AG08395 (cell line): ENCODE data around the gene IKBKE.
A peak's percentile ranks its signal among the peaks of the same experiment; 100 is the strongest.

Experiments used
- DNase-seq: peaks from one replicate; pipeline ENCODE4 v3.0.0; 2012; ENCODE audit warnings: mixed read lengths, low spot score

The IKBKE gene

DNA sequence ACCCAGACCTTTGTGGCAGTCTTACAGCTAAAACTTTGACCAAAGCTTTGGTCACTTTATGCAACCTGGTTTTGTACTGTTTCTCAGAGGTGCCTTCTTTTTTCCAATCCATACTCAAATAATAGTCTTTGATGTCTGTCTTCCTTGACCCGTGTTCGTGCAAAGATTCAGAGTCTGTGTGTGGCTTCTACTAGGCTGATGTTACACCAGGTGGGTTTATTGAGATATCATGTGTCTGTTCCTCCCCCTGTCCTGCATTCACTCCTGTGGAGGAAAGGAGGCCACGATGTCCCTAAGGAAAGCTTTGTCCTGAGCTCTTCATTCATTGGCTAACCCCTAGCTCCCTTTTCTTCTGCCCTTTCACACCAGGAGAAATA lies 15.0 kb upstream of the IKBKE start:
- no peak for DNase-seq

- no peak for DNase-seq
Measured at GRCh38 chr1:206455666-206456344, 14.5 kb upstream of the IKBKE start.

- peak; percentile 61 for DNase-seq
Measured at GRCh38 chr1:206456577-206457370, 13.5 kb upstream of the IKBKE start.

GRCh38 chr1:206457408-206458120 lies 12.7 kb upstream of the IKBKE start:
- DNase-seq: peak; percentile 55

GRCh38 chr1:206459703-206460102 lies 10.6 kb upstream of the IKBKE start:
- no peak for DNase-seq

DNA sequence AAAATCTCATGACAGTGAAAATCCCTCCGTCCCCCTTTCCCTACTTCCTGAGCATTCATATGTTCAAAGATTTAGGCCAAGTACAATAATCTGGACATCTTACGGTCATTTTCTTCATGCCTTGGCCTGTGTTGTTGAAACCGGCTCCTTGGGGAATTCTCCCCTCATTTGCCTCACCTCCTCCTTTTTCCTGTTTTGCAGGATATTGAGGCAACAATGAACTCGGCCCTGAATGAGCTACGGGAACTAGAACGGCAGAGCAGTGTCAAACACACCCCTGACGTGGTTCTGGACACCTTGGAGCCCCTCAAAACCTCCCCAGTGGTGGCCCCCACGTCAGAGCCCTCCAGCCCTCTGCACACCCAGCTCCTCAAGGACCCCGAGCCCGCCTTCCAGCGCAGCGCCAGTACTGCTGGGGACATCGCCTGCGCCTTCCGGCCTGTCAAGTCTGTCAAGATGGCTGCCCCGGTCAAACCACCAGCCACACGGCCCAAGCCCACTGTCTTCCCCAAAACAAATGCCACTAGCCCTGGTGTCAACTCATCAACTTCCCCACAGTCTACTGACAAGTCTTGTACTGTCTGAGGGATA lies 9.3 kb upstream of the IKBKE start:
- DNase-seq: no peak

- peak; percentile 80 for DNase-seq
Measured at GRCh38 chr1:206461602-206462455, 8.4 kb upstream of the IKBKE start.

DNA sequence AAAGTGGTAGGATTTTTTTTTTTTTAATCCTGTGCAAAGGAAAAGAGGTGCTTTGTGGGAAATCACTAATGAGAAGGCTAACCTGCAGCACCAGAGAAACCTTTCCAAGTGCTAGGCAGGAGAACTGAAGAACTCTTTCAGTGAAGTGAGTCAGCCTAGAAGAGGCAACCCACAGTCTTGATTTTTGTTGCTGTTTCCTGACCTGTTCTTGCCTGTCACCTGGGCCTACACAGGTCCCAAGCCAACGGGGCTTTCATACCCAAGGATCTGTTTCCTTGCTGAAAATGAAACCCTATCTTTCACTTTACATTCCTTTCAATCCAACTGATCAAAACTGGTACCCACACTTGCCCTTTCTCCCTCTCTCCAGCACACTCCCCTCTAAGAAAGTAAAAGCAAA lies 7.1 kb upstream of the IKBKE start:
- DNase-seq: no peak

GRCh38 chr1:206463911-206464310 lies 6.4 kb upstream of the IKBKE start:
- no peak for DNase-seq

- DNase-seq: peak; percentile 95
Measured at GRCh38 chr1:206464456-206464964, 5.8 kb upstream of the IKBKE start.

DNA sequence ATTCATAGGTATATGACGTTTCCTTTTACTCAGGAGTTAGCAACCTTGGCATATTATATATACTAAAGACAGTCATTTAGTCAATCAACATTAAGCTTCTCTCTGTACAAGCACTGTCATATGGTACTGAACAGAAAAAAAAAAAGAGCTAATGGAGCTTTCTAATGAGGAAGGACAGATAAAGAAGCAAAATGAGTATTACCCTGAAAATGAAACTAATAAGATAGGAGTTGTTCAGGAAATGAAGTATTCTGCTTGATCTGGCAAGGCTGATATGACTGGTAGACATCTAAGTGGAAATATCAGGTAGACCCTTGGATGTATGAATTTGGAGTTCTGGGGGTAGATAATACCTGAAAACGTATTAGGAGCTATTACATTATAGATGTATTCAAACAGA lies 4.3 kb upstream of the IKBKE start:
- DNase-seq: no peak

- DNase-seq: no peak
Measured at GRCh38 chr1:206466840-206467649, 3.2 kb upstream of the IKBKE start.

GRCh38 chr1:206467915-206468314 lies 2.4 kb upstream of the IKBKE start:
- peak; percentile 71 for DNase-seq

GRCh38 chr1:206468571-206468970 lies 1.7 kb upstream of the IKBKE start:
- DNase-seq: no peak

DNA sequence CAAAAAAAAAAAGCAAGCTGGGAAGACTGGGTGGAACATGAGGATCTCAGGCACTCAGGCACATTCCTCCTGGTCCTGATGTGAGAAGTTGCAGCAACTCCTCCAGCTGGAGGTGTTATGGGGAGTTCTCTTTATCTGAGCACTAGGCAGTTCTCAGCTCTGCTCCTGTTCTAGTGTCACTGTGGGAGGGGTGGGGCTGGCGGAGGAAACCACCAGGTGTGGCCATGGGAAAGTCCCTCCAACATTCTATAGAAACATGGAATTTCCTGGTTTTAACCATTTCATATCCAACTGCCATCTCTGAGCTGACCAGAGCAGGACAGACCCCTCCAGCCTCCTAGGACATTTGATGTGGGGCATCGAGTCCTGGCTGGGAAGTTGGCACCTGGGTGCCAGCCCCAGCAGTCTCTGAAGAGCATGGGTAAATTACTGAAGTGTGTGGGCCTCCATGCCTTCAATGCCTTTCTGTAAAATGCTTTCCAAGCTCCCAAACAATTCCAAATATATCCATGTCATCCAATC lies 804 bp upstream of the IKBKE start:
- no peak for DNase-seq

- DNase-seq: peak; percentile 77
Measured at GRCh38 chr1:206470692-206471414, 577 bp downstream of the IKBKE start.

- DNase-seq: no peak
Measured at GRCh38 chr1:206471415-206471801, 1.1 kb downstream of the IKBKE start.

DNA sequence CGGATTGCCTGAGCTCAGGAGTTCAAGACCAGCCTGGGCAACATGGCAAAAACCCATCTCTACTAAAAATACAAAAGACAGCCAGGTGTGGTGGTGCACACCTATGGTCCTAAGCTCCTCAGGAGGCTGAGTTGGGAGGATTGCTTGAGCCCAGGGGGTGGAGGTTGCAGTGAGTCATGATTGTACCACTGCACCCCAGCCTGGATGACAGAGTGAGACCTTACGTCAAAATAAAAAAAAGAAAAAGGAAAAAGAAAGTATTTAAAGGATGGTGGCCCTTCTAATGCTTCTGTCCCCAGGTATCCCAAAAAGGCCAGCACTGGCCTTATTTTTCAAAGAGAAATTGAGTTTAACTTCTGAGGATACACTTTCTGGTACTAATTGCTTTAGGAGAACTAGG lies 1.7 kb downstream of the IKBKE start:
- no peak for DNase-seq

- DNase-seq: peak; percentile 55
Measured at GRCh38 chr1:206472454-206472853, 2.2 kb downstream of the IKBKE start.

DNA sequence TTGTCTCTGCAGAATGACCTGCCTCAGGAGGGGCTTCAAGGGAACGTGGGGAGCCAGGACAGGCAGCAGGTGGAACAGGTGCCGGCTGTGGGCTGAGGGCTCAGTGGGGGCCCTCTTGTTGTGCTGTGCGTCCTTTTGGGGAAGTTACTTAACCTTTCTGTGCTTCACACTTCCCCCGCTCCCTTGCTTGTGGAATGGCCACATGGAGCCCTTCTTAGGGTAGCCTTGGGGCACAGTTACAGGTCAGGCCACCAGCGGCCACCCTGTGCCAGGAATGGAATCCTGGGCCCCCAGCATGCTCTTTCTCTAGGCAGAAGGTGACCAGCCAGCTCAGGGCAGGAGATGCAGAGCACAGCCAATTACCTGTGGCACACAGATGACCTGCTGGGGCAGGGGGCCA lies 2.6 kb downstream of the IKBKE start:
- DNase-seq: no peak
